HG03565 (cell line): ENCODE data around the gene IBA57.

Experiments used
- ATAC-seq: cut with Tn5 transposase; IDR thresholded peaks from one replicate; pipeline ENCODE4 v1.9.1; 2021; ENCODE audit warnings: mild to moderate bottlenecking, moderate library complexity; ENCODE audit not compliant: unreplicated experiment

Gene IBA57

DNA sequence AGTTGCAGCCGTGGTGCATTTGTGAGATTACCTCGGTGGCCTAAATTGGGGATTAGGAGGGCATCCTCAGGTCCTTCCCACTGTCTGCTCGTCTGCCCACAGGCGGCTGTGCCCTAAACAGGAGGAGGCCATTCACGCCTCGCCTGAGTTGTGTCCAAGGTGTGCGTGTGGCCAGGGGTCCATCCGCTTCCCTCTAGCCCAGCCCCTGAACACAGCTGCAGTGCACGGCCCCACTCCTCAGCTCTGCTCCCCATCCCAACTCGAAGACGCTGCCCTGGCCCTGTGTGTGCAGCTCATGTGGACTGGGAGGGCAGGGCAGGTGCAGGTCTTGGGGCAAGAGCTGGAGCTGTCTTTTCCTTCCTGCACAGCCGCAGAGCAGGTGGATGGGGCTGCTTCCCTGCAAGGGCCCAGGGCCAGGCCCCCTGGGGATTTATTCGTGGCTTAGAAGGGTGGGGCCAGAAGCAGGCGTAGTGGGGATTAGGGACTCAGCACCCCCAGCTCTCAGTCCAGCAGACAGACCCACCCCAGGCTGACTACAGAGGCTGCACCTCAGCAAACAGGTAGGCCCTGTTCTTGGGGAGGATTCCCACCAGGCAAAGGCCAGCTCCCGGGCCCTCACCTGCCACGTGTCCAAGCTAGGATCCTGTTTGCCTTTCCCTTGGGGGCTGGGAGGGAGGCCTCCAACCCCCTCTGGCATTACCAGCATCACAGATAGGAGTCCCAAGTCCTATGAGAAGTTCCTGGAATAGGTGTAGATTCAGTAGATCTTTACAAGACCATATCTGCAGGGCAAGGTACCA is 21.2 kb upstream of the IBA57 start:
- ATAC-seq: no peak

DNA sequence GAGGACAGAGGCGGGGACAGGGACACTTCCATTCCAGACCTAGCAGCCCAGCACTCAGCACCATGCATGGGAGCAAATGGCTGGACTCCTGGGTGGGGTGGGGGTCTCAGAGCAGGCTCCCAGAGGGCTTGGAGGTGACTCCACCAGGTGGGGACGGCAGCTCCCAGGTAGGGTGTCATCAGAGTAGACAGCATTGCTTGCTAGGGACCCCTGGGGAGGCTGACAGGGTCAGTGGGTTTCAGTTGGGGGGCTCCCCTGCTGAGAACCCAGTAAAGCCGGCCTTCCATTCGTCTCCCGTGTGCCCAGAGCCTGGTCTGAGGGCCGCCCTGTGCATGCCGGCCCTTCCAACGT is 20.6 kb upstream of the IBA57 start:
- ATAC-seq: no peak

DNA sequence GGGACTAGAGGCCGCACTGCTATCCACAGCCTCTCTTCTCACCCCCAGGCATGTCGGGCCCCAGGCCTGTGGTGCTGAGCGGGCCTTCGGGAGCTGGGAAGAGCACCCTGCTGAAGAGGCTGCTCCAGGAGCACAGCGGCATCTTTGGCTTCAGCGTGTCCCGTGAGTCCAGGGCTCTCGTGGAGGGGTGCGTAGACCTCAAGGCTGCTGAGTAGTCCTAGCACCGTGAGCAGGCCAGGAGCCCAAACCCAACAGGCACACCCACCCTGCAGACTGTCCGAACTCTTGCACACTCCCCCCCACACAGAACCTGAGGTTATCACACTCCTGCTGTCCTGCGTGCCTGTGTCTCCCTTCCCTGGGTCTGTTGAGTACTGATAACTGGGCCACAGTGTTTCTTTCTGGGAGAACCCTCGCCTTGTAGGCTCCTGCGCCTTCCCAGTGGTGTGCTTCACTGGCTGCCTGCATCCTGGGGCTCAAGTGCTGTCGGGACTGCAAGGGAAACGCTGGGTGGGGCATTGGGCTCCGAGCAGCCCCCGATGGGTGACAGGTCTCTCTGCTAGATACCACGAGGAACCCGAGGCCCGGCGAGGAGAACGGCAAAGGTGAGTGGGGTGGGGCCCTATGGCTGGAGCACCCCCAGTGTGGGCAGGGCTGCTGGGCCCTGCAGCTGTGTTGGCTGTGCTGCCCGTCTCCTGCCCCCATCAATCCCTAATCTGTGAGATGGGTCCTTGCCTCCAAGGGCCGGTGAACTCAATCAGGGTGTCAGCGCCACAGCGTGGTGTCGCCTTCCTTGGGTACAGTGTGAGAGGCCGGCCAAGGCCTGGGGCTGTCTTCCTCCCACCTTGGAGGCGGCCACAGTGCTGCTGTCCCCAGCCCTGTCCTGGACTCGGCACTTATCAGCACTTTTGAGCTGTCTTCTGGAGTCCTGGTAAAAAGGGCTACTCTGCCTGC is 19.9 kb upstream of the IBA57 start:
- no peak for ATAC-seq

DNA sequence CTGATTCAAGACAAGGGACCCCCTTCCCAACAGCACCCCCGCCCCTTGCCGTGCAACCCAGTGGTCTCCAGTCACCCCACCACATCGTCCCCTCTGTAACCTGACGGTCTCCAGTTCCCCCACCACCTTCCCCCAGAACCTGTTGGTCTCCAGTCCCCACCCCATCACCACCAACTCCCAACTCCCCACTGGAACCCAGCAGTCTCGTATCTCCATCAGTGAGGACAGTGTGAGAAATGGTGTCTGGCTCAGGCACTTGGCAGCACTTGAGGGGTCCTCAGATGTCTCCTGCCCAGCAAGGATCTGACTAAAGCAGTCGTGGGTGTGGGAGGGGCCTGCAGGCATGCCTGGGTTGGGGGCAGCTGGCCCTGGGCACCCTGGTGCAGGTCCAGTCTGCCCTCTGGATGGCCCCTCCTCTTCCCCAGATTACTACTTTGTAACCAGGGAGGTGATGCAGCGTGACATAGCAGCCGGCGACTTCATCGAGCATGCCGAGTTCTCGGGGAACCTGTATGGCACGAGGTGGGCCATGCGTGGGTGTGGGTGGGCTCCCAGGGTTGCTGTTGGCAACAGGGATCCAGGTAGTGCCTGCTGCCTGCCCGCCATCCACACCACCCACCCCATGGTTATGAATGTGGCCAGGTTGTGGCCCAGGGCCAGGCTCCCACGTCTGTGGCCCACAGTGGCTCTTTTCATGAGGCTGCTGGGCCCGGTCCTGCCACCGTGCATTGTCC is 19.0 kb upstream of the IBA57 start:
- ATAC-seq: no peak

DNA sequence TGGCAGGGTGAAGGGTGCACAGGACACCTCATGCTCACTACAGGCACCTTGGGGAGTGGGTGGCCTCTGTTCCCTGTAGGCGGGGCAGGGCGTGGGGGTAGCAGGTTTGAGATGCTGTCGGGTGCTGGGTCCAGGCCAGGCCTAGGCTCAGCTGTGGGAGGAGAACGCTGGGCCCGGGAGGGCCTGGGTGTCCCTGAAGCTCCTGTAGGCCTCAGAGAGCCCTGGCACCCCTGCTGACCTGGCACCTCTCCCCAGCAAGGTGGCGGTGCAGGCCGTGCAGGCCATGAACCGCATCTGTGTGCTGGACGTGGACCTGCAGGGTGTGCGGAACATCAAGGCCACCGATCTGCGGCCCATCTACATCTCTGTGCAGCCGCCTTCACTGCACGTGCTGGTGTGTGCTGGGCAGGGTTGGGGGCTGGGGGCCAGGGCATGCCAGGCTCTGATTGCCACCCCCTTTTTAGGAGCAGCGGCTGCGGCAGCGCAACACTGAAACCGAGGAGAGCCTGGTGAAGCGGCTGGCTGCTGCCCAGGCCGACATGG is 18.4 kb upstream of the IBA57 start:
- ATAC-seq: no peak

DNA sequence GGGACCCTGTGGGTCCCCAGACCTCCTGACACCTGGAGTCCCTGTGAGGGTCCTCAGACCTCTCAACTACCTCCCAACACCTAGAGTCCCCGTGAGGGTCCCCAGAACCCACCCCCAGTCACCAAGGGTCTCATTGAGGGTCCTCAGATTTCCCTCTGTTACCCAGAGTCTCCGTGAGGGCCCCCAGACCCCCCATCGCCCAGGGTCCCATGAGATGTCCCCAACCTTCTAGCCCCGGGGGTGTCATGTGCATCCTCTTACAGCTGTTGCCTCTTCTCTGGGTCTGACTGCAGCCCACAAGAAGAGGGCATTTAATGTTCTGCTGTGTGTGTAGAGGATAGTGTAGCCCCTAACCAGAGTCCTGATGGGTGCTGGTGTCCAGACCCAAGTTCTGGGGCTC is 17.8 kb upstream of the IBA57 start:
- no peak for ATAC-seq

DNA sequence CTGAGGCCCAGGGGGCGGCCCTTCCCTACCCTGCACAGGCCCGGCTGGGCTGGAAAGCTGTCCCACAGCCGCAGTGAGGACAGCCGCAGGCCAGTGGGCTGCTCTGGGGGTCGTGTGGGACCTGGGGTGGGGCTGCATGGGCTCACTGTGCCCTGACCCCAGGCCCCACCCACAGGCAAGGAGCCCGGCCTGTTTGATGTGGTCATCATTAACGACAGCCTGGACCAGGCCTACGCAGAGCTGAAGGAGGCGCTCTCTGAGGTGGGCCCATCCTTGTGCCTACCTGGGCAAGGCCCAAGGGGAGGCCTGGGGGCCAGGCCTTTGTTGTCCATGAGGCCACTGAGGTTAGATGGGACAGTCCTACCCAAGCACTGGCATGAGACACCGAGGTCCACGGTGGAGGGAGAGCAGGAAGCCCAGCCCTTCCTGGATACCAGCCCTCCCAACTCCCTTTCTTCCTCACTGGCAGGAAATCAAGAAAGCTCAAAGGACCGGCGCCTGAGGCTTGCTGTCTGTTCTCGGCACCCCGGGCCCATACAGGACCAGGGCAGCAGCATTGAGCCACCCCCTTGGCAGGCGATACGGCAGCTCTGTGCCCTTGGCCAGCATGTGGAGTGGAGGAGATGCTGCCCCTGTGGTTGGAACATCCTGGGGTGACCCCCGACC is 17.3 kb upstream of the IBA57 start:
- no peak for ATAC-seq

DNA sequence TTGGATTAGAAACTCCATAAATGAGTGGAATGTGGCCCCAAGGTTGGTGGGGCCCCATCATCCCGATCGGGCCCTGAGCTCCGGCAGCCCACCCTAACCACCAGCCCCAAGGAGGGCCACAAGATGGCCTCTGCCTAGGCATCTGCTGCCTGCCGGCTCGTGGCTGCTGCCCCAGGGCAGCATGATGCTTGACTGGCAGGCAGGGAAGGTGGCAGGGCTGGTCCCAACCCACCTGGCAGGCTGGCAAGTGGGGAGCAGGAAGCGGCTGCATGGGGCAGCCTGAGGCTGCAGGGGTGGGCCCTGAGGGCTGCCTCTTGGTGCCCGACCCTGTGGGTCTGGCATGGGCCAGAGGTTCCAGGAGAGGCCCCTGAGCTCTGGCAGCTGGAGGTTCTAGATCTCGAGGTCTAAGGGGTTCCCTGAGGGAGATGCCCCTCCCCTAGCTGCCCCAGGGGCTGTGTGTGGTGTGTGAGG is 16.6 kb upstream of the IBA57 start:
- no peak for ATAC-seq

DNA sequence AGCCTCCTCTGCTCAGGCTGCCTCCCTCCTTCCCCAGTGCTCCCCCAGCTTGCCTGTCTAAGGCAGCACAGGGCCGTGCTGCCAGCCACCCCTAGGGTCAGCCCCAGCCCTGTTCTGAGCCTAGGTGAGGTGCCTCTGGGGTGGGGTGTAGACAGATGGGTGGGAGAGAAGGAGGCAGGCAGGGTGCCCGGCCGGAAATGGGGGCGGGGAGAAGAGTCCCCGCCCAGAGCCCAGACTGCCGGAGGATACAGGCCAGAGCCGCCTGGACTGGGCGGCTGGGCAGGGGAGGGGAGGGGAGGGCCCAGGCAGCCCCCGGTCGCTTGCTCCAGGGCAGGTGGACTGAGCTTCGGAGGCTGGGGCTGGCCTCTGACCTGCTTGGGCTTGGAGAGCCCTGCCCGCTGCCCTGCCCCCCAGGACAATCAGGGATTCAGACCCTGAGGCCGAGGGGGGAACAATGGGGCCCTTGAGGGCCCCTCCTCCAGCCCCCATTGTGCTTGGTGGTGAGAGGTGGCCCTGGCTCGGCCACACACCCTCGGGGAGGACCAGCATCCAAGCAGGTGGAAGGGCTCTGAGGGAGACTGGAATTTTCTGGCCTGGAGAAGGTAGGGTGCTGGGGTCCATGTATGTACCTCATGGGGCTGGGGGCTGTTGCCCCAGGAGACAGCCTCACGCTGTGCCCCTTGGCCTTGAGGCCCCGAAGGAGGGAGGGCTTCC is 16.0 kb upstream of the IBA57 start, which contains the start of gene GJC2:
TSS of gene GJC2 (plus strand) at position 525 of the 714 bp plus-strand sequence. CDS start 7,829 bp downstream, outside the sequence.
- ATAC-seq: no peak

DNA sequence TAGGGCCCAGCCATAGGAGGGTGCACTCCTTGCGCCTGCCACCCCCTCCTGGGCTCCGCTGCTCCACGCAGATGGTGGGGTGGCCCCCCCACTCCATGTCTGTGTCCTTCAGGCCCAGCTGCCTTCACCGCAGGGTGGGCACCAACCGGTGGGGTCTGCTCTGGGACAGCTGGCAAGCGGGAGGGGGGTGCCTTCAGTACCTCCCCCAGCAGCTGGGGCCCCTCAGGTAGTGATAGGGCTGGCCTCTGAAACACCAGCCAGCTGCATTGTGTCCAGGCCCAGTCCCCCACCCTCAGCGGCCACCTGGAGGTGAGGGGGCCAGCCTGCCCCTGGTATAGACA is 15.5 kb upstream of the IBA57 start:
- no peak for ATAC-seq

DNA sequence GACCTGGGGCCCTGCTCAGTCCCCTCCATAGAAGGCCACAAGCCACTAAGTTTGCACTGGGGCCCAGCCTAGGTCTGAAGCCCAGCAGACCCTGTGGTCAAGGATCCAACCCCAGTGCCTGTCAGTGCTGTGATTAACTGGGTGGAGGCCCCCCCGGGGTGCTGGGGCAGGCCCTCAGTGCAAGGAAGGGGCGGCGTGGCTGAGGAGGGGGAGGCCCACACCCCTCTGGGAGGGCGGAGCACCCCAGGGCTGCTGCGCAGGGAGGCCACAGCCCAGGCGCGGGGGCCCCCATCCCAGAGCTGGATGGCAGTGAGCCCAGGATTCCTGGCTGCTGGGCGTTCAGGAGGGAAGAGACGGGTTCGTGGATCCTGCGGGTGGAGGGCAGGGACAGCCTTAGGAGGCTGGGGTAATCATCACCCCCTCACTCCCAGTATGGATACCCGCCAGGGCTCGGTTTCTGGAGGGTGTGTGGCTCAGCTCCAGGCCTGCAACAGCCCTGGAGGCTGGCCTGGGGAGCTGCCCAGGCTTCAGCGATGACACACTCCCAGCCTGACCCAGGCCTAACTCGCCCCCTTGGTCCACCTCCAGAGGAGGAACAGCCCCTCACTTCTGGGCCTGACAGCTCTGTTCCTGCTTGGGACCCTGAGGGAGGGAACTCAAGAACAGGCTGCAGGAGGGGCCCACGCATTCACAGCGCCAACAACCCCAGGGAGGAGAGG is 15.0 kb upstream of the IBA57 start:
- ATAC-seq: no peak

DNA sequence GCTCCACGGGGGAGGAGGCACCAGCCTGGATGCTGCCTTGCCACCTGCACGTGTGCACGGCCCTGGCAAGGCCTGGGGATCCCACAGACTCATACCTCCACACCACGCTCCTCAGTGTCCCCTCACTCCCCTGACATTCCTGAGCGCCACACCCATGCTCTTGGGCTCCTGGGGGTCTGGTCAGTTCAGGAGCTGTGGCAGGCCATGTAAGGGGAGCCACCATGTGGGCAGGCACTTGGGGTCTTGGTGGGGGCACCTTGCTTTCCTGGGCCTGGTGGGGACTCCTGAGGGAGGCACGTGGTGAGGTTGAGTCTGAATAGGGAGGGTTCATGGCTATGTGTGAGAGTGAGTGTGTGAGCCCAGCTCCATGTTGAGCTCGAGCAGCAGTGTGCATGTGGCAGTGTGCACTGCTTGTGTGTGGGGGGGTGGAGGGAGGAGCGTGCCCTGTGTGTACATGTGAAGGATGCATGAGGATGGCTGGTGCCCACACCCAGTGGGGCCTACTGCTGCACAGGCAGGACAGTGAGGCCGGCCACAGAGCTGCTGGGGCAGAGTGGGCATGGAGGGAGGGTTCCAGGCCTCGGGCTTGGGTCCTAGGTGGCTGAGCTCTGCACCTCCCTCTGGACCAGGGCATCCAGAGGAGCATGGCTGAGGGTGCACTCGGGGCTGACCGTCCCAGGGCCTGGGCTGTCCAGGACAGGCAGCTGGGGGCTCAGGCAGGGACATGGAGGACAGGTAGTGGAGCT is 14.3 kb upstream of the IBA57 start:
- no peak for ATAC-seq

DNA sequence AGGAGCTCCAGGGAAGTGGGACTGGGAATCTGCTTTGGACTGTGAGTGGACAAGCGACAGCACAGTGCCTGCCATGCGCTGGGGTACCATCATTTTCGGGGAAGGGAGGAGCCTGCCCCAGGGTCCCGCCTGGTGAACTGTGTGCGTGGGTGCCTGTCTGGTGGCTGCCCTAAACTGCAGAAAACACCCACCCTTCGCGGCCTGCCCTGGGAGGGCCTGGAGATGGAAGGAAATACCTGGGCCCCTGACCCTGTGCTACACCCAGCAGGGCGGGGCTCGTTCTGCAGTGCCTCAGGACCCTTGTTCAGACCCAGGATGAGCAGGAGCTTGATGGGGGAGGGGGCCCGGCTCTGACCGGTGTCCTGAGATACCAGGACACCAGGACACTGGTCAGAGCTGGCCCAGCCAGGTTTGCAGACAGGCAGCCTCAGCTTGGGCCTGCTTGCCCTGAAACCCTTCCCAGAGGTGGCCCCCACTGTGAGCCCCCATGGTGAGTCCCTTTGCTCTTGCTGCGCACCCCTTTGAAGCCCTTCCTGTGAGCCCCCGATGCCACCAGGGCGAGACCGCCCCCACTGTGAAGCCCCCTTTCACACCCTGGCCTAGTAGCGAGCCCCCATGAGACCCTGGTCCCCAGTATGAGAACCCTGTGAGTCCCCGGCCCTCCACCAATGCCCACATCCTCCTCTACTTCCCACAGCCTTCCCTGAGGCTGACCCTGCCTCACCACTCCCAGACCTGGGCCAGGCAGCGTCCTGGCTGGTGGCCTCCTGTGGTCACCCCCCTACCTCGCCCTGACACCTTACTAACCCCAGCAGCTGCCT is 13.3 kb upstream of the IBA57 start:
- ATAC-seq: no peak

DNA sequence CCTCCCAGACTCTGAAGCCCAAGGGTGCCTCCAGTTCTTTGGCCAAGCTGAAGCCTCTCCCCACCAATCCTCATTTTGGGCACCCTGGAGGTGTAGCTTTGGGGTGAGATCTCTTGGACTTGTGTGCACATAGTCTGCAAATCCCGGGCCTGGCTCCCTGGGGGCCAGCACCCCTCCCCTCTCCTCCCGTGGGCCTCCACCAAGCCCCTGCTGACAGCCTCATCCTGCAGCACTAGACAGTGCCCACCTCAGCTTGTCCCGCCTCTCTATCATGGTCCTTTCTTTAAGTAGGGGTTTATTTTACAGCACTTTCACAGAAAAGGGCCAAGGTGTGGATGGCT is 12.7 kb upstream of the IBA57 start:
- ATAC-seq: no peak

DNA sequence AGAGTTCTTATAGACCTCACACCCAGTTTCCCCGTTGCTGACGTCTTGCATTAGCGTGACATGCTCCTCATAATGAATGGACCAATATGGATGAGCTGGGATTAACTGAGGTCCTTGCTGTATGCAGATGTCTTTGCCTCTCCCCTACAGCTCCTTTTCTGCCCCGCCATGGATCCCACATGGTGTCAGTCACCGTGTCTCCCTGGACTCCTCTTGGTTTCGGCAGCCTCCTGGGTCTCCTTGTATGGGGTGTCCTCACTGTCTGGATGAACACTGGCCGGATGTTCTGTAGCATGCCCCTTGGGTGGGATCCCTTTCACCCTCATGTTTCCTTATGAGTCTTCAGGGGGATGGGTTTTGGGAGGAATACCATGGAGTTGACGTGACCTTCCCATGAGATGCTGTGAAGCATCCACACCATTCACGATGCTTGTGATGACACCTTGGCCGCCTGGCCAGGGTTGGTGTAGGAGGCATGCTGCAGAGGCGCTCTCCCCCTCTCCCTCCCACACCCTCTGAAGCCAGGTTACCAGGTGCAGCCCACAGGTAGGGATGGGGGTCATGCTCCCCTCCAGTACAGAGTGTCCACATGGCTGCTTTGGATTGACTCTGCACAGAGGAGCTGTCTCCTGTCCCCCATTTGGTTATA is 11.5 kb upstream of the IBA57 start:
- no peak for ATAC-seq

DNA sequence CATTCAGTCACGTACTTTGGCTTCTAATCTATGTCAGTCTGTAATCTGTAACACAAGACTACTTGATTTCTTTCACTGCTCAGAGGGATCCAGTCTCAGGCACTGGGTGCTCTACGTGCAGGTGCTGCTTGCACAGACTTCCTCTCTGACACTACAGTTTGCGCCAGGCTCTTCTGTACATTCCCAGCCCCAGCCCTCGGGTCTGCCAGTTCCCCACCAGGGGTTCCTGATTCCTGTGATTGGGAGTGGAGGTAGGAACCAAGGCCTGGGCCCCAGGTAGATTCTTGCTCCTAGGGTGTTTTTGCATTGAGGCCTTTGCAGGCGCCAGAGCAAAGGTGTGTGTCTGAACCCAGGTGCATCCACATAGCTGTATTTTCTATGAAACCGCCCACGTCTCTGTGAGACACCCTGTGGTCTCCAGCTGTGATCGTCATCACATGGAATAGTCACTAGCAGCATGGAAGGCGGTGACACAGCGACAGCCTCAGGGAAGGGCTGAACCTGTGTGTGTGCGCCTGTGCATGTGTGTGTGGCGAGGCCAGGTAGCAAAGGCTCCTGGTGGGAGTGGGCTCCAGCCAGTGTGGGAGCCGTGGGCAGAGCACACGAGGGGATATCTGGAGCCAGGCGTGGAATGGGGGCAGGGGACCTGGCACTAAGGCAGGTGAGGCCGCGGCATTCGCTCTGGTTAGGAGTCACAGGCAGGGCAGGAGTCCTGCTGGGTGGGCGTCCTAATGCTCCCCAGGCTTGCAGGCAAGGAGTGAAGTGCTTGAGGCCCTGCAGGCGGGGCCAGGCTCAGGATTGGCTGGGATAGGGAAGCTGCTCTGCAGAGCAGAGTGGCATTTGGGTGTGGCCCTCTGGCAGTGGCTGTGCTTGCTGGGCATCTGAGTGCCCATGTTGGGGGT is 10.7 kb upstream of the IBA57 start:
- ATAC-seq: no peak
